GM18517 (cell line): ENCODE data around the gene GLB1L2.

Experiments used
- ATAC-seq: cut with Tn5 transposase; IDR thresholded peaks from one replicate; pipeline ENCODE4 v1.9.1; 2021; ENCODE audit warnings: mild to moderate bottlenecking, moderate library complexity; ENCODE audit not compliant: unreplicated experiment

Gene GLB1L2

GRCh38 chr11:134383576-134384221 lies 51.9 kb downstream of the GLB1L2 start:
- no peak for ATAC-seq

- no peak for ATAC-seq
Observed at GRCh38 chr11:134384406-134384805, 52.6 kb downstream of the GLB1L2 start.

DNA sequence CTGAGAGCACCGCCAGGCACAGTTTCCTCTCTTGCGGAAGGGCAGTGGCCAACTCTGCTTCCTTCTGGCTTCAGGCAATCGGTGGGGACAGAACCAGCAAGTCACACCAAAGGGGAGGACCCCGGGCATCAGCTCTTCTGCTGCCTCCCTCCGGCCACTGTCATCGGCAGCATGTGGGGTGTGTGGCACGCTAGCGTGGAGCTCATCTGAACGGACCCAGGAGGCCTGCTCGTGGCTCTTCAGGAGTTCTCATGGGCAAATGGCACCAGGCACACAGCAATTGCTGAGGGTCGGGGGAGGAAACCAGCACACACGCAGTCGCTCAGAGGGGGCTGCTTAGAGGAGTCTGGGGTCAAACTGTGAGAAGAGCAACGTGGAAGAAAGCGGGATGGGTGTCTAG lies 53.4 kb downstream of the GLB1L2 start:
- ATAC-seq: no peak

GRCh38 chr11:134385774-134386565 lies 54.2 kb downstream of the GLB1L2 start:
- no peak for ATAC-seq

DNA sequence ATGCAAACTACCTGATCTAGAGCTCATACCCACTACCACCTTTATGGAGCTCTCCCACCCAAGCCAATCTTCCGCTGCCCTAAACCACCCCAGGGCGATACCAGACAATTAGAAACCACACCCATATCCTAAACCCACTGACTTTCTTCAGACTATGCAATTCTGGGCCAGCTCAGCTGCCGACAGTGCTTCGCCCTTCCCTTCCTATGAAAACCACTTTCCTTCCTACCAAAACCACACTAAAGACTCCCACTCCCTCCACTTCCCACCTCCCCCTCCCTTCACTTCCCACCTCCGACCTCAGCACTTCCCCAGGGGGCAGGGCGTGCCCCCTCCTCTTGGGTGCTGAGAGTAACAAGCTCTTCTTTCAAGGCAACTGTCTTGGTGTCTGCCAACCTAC lies 55.2 kb downstream of the GLB1L2 start:
- no peak for ATAC-seq

DNA sequence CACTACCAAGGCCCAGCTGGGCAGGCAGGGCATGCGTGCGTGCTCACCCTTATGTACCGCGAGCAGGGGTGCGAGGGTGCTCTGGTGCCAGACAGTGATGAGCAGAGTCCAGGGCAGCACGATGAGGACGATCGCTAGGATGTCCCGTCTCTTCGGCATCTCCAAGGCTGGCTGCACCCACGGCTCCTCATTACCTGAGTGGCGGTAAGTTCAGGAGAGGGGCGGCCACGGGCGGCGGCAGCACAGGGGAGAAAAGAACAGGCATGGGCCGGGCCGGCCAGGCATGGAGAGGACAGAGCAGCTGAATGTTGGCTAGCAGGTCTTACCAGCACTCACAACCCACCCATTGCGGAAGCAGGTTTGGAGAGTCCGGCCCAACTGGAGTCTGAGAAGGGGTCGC lies 55.7 kb downstream of the GLB1L2 start:
- no peak for ATAC-seq

DNA sequence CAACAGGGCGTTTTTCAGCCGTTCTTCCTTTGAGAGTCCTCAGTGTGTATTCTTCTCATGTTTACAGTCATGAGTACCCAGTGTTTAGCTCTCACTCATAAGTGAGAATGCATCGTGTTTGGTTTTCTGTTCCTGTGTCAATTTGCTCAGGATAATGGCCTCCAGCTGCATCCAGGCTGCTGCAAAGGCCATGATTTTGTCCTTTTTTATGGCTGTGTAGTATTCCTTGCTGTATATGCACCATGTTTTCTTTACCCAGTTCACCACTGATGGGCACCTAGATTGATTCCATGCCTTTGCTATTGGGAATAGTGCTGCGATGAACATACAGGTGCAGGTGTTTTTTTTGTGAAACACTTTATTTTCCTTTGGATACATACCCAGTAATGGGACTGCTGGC lies 56.8 kb downstream of the GLB1L2 start:
- no peak for ATAC-seq

DNA sequence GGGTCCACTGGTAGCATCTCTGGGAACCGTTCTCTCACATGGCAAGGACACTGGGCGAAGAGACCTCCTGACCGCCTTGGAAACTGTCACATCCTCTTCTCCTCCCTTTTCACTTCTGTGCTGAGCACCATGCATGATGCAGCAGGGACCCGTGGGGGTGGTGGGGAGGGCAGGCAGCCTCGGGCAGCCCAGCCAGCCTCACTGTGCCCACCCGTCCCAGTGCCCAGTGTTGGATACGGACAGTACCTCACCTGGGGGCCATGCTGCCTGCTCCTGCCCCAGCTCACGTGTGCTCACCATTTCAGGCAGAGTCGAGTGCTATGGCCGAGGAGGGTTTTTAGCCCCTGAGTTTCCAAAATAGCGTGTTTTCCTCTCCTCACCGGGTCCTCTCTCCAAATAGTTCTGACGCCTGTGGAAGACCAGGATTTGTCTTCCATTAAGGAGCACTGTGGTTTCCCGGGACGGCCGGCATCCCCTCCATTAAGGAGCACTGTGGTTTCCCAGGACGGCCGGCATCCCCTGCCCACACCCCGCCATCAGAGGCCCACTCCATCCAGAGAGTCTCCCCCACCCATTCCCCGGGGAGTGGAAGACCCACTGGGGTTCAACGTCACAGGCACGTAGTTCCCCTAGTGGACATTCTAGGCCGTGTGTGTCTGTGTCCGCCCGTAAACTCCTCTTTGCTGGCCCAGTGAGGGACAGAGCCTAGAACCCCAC lies 57.8 kb downstream of the GLB1L2 start:
- ATAC-seq: no peak

DNA sequence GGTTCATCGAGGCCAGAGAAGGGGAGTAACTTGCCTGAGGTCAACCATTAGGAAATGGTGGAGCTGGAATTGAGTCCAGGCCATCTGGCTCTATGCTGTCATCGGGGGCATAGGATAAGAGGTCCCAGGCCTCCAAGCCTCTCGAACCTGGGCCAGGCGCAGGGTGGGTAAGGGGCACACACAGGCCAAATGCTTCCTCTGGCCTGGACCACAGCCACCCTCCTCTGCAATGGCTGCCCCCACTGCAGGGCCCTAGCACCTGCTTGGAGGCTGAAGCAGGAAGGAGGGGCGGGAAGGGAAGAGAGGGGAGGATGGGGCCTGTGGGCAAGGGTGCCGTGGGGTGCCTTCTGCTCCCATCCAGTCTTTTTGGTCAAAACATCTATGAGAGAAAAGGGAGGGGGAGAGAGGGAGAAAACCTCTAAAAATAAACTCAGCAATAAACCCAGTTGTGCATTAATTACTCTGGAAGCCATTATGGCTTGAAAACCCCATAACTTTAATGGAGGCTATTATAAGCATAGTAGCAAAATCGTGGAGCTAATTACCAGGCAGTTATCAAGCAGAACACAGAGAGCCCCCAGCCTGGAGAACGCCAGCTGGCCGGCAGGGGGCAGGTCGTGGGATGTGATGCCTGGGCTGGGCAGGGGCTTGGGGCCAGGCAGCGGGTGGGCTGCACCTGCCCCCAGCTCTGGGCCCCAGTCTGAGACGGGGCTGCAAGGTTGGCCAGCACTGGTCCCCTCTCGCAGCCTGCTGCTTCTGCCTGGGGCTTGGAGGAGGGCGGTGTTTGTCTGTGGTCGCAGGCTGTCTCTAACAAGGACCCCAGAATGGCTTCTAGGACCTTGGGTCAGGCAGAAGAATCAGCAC lies 59.1 kb downstream of the GLB1L2 start:
- no peak for ATAC-seq

GRCh38 chr11:134391656-134392055 lies 59.9 kb downstream of the GLB1L2 start:
- no peak for ATAC-seq

- ATAC-seq: no peak
Observed at GRCh38 chr11:134392953-134393615, 61.3 kb downstream of the GLB1L2 start.

DNA sequence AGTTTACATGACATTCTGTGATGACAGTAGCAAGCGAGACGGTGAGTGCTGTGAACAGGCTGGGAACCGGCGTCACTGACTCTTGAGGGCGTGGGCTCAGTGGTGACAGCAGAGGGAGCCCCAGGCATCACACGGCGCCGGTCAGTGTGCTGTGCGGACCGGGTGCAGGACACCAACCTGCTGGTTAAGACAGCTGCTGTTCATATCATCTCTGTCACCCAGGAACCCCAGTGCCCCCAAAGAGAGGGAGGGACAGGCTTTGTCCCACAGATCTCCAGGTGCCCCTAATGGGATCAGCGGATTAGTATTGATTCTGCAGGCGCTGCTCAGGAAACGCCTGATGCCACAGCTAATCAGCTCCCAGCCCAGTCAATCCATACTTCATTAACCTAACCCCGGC lies 61.9 kb downstream of the GLB1L2 start:
- ATAC-seq: no peak

DNA sequence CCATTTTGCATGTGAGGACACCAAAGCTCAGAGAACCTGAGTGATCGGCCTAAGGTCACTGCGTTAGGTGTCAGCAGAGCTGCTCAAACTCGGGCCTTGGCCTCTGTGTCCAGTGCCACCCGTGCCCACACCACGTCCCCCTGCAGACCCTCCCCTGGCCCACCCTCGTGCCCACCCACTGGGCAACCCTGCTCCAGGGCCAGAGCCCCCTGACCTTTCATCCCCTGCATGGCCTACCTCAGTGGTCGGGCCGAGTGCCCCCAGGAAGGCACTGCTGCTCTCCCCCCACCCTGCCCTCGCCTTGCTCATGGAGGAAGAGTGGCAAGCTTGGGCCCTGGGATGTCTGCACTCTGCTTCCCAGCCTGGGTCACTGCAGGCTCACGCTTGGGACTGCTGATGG lies 62.5 kb downstream of the GLB1L2 start:
- ATAC-seq: no peak

GRCh38 chr11:134395002-134395401 lies 63.2 kb downstream of the GLB1L2 start:
- ATAC-seq: no peak

DNA sequence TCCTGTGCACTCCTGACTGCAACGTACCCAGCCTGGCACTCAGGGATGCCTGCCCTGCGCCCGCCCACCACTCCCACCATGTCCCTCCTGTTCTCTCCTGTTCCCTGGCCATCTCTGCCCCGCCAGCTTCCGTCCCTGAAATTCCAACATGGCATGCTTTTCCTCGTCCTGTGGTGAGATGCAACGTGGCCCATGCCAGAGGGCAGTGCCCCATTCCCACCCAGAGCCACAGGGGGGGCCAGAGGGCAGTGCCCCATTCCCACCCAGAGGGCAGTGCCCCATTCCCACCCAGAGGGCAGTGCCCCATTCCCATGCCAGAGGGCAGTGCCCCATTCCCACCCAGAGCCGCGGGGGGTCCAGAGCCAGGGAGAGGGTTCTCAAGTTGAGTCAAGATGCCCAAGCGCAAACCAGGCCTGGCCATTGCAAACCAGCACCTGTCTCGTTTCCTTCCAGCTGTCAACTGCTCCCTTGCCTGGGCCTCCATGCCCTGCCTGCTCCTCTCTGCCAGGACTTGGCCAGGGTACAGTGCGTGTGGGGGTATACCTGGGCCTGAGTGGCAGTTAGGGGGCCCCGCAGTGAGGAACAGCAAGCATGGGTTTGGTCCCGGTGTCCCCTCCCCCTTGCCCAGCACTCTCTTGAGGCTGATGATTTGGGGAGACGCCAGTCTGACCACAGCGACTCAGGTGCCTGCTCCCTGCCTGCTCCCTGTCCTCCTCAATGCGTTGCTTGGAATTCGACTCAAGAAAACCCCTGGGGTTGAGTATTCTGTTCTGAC lies 65.7 kb downstream of the GLB1L2 start:
- no peak for ATAC-seq

- ATAC-seq: no peak
Observed at GRCh38 chr11:134398079-134398444, 66.3 kb downstream of the GLB1L2 start.

- ATAC-seq: no peak
Observed at GRCh38 chr11:134398644-134399292, 67.0 kb downstream of the GLB1L2 start.

DNA sequence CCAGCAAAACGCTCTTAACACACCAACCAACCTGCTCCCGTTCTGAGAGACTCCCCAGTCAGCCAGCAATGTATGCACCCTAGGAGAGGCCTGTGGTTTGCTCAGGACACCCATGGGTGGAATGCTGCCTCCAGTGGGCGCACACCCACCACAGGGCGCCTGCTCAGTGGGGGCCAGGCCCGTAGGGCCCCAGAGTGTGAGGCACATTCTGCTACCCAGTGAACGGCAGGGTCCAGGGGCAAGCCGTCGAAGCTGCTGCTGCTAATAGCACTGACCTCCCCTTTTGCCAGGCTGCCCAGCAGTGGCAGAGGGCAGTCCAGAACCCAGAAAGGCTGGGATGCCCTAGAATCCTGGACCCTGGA lies 67.5 kb downstream of the GLB1L2 start:
- ATAC-seq: no peak

DNA sequence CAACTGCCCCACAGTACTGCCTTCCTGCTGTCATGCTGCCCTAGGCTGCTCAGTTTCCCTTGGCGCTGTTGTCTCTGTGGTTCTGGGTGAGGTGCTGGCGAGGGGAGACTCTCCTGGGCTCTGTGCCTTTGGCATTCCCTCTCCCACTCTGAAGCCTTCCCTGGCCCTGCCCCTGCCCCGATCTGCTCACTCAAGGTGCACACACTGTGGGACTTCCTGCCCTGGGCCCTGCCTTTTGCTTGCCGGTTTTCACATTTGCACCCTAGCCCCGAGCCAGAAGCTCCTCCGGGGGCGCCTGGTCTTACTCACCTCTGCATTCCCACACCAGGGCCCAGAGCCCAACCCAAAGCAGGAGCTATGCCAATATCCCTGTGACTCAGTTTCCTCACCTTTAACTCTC lies 68.2 kb downstream of the GLB1L2 start:
- no peak for ATAC-seq
